IPS-20b (cell line): ENCODE data around the gene HFM1.
"Not testable (repeated sequence)": the region's sequence is repeated elsewhere in the genome, so short reads cannot be mapped to it uniquely, and the experiment has no call there.

Experiments
- H3K27ac ChIP-seq: one replicate; pipeline ENCODE4 v1.5.1; 2013; ENCODE audit warnings: low read length
- H3K27me3 ChIP-seq: 2 replicates; pipeline ENCODE4 v1.6.1; 2013; ENCODE audit warnings: mild to moderate bottlenecking, low read length, inconsistent platforms; ENCODE audit not compliant: insufficient read depth
- H3K36me3 ChIP-seq: 2 replicates; pipeline ENCODE4 v1.6.1; 2013; ENCODE audit warnings: low read depth, mild to moderate bottlenecking, inconsistent platforms, low read length, moderate library complexity; ENCODE audit not compliant: insufficient read depth
- H3K4me1 ChIP-seq: 2 replicates; pipeline ENCODE4 v1.6.1; 2013; ENCODE audit warnings: mild to moderate bottlenecking, control low read depth, inconsistent platforms, low read length, moderate library complexity; ENCODE audit not compliant: insufficient read depth
- H3K4me3 ChIP-seq: 2 replicates; pipeline ENCODE4 v1.5.1; 2013; ENCODE audit warnings: mild to moderate bottlenecking, low read length, inconsistent platforms
- H3K9ac ChIP-seq: 2 replicates; pipeline ENCODE4 v1.6.1; 2013; ENCODE audit warnings: low read depth, mild to moderate bottlenecking, inconsistent platforms, low read length, moderate library complexity
- H3K9me3 ChIP-seq: 2 replicates; pipeline ENCODE4 v1.6.1; 2013; ENCODE audit warnings: mild to moderate bottlenecking, low read depth, low read length, inconsistent platforms; ENCODE audit not compliant: insufficient read depth

Gene HFM1

DNA sequence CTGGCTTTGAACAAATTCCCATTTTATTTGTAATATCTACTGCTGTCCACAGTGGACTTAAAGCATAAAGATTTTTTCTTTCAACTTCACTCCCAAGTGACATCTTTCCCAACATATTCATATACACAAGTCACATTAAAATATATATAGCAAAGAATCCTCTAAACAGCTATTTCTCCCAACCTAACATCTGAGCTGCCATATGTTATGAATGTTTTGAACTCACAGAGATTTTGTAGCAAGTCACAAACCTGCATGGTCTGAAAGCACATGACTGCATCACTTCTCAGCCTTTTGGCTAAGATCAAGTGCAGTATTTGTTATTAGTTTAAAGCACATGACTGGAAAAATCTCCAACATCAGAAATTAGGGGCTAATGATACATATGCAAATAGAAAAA, 7.7 kb upstream of the HFM1 start:
- Histone ChIP-seq H3K9me3 (no peaks in the 10 kb centered on the region; the same call in 1 of the 2 replicates), H3K4me1 (no peaks in the 10 kb centered on the region), H3K9ac (no peak overlapping the region), H3K27ac (no peak overlapping the region), H3K27me3 (no peaks in the 10 kb centered on the region), H3K4me3 (no peak overlapping the region), H3K36me3 (no peaks in the 10 kb centered on the region)

GRCh38 chr1:91406773-91407389, 2.2 kb upstream of the HFM1 start:
- H3K4me3 ChIP-seq, result no peak overlapping the region
- no peak overlapping the region for H3K9ac ChIP-seq
- H3K9me3 ChIP-seq, result no peaks in the 10 kb centered on the region
- peaks cover 5% of the 10 kb centered on the region for H3K4me1 ChIP-seq
- H3K27ac ChIP-seq, result no peak overlapping the region
- no peaks in the 10 kb centered on the region for H3K27me3 ChIP-seq
- H3K36me3 ChIP-seq, result no peaks in the 10 kb centered on the region

- Histone ChIP-seq H3K36me3 (no peaks in the 10 kb centered on the region), H3K9me3 (no peaks in the 10 kb centered on the region), H3K27me3 (no peaks in the 10 kb centered on the region), H3K9ac (no peak overlapping the region), H3K4me1 (peaks cover 5% of the 10 kb centered on the region), H3K27ac (no peak overlapping the region), H3K4me3 (no peak overlapping the region)
These were observed 2.6 kb downstream of the HFM1 start for GRCh38 chr1:91402023-91402422.

DNA sequence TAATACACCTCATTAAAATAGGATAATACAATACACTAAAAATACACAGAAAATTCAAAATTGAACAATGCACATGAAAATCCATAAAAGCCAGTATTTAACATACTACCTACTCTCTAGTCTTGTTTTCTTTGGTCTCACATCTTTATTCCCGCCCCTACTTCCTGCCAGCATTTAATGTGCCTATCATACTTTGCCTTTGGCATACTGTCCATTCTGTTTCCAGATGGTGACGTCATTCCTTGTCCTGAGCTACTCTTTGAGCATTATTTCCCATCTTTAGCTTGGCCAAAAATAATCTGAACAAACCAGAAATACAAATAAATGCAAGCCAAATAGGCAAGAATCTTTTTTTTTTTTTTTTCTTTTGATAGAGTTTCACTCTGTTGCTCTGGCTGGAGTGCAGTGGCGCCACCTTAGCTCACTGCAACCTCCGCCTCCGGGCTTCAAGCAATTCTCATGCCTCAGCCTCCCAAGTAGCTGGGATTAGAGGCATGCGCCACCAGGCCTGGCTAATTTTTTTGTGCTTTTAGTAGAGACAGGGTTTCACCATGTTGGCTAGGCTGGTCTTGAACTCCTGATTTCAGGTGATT, 4.4 kb downstream of the HFM1 start:
- no peaks in the 10 kb centered on the region for H3K27me3 ChIP-seq
- H3K9me3 ChIP-seq, result no peaks in the 10 kb centered on the region

DNA sequence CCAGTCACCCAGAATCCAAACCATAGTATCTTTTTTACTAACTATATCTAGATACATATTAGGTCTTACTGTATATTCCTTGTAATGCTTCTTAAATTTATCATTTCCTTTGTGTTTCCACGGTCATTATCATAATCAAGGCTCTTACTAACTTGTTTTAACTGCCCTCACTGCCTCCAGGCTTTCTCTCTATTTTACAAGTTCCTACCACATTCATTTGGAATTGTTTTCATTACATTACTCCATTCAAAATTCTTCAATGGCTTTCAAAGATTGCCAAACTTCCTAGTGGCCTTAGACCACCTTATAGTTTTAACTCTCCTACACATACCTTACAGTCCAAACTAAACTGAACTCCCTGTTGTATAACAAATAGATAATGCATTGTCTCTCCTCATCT, 6.3 kb downstream of the HFM1 start:
- H3K9ac ChIP-seq, result no peak overlapping the region
- no peaks in the 10 kb centered on the region for H3K36me3 ChIP-seq
- H3K4me3 ChIP-seq, result no peak overlapping the region
- no peaks in the 10 kb centered on the region for H3K4me1 ChIP-seq
- no peaks in the 10 kb centered on the region for H3K27me3 ChIP-seq
- H3K9me3 ChIP-seq, result no peaks in the 10 kb centered on the region
- no peak overlapping the region for H3K27ac ChIP-seq

More for the DNA sequence above, 4.4 kb downstream of the HFM1 start:
- Histone ChIP-seq H3K4me3 (no peak overlapping the region), H3K36me3 (no peaks in the 10 kb centered on the region), H3K4me1 (peaks cover 5% of the 10 kb centered on the region), H3K27ac (no peak overlapping the region), H3K9ac (no peak overlapping the region)

- H3K4me1 ChIP-seq, result no peaks in the 10 kb centered on the region
These were observed 7.0 kb downstream of the HFM1 start for GRCh38 chr1:91397605-91398004.

DNA sequence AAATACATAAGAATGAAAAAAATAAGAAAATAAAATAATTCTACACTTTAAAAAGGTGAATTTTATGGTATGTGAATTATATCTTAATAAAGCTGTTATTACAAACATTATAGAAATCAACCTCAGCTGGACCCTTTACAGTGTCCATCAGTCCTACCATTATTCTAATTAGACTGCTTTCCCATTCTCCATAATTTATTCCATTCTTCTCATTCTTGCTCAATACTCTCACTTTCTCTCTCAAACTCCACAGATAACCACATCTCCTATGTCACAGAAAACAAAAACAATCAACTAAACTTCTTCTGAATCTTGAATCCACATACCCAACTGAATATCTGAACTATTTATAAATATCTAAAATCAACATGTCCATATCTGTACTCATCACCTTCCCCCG, 11.6 kb downstream of the HFM1 start:
- H3K9ac ChIP-seq, result no peak overlapping the region
- no peak overlapping the region for H3K27ac ChIP-seq
- no peaks in the 10 kb centered on the region for H3K27me3 ChIP-seq
- H3K4me3 ChIP-seq, result no peak overlapping the region
- no peaks in the 10 kb centered on the region for H3K9me3 ChIP-seq
- H3K36me3 ChIP-seq, result no peaks in the 10 kb centered on the region
- no peaks in the 10 kb centered on the region for H3K4me1 ChIP-seq

More at GRCh38 chr1:91397605-91398004, 7.0 kb downstream of the HFM1 start:
- no peaks in the 10 kb centered on the region for H3K36me3 ChIP-seq
- no peak overlapping the region for H3K27ac ChIP-seq
- no peaks in the 10 kb centered on the region for H3K9me3 ChIP-seq
- no peak overlapping the region for H3K4me3 ChIP-seq
- no peaks in the 10 kb centered on the region for H3K27me3 ChIP-seq
- H3K9ac ChIP-seq, result no peak overlapping the region

DNA sequence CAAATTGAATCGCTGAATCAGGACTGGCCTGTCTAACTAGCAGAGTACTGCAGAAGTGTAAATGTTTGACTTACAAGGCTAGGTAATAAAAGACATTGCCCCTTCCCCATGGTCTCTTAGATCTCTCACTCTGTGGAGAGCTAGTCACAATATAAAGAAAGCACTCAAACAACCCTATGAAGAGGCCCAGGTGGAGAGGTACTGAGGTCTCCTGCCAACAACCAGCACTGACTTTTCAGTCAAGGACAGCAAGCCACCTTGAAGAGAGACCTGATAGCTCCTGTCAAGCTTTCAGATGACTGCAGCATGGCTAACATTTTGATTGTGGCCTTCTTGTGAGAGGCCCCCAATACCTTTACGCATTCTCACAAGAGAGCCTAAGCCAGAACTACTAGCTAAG, 18.5 kb downstream of the HFM1 start:
- H3K36me3 ChIP-seq, result no peaks in the 10 kb centered on the region
- H3K27me3 ChIP-seq, result no peaks in the 10 kb centered on the region
- no peak overlapping the region for H3K27ac ChIP-seq
- no peaks in the 10 kb centered on the region for H3K4me1 ChIP-seq
- H3K9ac ChIP-seq, result no peak overlapping the region
- H3K4me3 ChIP-seq, result no peak overlapping the region
- H3K9me3 ChIP-seq, result no peaks in the 10 kb centered on the region

DNA sequence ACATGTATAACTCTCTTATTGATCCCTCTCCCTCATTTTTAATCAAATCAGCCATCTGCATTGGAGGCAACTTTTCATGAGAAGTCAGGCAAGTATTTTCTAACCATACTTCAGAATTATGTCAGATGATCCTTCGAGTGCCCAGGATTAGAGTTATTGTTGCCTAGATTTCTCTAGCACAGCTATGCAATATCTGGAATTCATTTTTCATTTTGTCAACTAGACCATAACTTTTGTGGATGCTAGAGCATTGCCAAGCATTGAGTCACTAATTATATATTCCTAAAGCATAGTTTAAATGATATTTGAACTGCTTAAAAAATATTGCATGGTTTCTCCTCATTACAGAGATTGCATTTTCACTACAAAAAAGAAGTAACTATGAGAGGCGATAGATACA, 21.2 kb downstream of the HFM1 start:
- H3K9ac ChIP-seq, result no peak overlapping the region
- no peaks in the 10 kb centered on the region for H3K27me3 ChIP-seq
- H3K9me3 ChIP-seq, result no peaks in the 10 kb centered on the region
- no peak overlapping the region for H3K27ac ChIP-seq
- H3K4me3 ChIP-seq, result no peak overlapping the region
- H3K4me1 ChIP-seq, result no peaks in the 10 kb centered on the region
- no peaks in the 10 kb centered on the region for H3K36me3 ChIP-seq

DNA sequence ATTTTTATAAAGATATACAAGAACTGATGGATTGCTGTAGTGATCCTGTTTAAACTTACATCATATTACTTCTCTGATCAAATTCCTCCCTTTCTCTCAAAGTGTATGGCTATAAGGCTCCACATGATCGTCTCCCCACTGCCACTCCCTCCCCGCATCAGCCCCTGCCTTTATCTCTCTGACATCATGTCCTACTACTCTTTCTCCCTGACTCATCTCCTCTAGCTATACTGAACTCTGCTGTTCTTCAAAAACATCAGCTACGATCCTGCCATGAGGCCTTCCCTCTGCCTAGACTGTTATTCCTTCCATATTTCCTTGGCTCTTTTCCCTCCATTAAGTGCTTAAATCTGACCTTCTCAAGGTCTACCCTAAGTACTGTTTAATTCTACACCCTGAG, 22.8 kb downstream of the HFM1 start:
- H3K9ac ChIP-seq, result no peak overlapping the region
- no peaks in the 10 kb centered on the region for H3K27me3 ChIP-seq
- H3K36me3 ChIP-seq, result no peaks in the 10 kb centered on the region
- no peaks in the 10 kb centered on the region for H3K4me1 ChIP-seq
- no peak overlapping the region for H3K27ac ChIP-seq
- no peaks in the 10 kb centered on the region for H3K9me3 ChIP-seq
- H3K4me3 ChIP-seq, result no peak overlapping the region

DNA sequence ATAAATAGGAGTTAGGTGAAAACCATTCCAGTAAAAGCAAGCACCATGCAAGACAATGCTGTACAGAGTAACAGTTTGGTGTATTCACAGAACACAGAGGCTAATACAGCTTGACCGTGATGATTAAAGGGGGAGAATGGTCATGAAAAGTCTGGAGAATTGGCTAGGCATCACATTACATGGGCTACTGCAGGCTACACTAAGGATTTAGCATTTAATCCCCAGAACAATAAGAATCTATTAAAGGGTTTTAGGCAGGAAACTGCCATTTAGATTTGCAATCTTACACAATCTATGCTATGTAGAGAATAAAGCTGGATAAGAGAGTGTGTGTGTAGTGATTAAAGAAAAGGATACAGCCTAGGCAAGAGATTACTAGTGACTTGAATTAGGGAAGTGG, 30.6 kb downstream of the HFM1 start:
- no peak overlapping the region for H3K9ac ChIP-seq
- no peaks in the 10 kb centered on the region for H3K36me3 ChIP-seq
- no peaks in the 10 kb centered on the region for H3K9me3 ChIP-seq
- no peak overlapping the region for H3K4me3 ChIP-seq
- H3K4me1 ChIP-seq, result no peaks in the 10 kb centered on the region
- H3K27ac ChIP-seq, result no peak overlapping the region
- no peaks in the 10 kb centered on the region for H3K27me3 ChIP-seq

DNA sequence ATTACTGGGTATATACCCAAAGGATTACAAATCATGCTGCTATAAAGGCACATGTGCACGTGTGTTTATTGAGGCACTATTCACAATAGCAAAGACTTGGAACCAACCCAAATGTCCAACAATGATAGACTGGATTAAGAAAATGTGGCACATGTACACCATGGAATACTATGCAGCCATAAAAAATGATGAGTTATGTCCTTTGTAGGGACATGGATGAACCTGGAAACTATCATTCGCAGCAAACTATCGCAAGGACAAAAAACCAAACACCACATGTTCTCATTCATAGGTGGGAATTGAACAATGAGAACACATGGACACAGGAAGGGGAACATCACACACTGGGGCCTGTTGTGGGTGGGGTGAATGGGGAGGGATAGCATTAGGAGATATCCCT, 32.4 kb downstream of the HFM1 start:
- not testable (repeated sequence) for H3K9me3 ChIP-seq, H3K27ac ChIP-seq, H3K4me3 ChIP-seq, H3K9ac ChIP-seq, H3K4me1 ChIP-seq, H3K27me3 ChIP-seq, H3K36me3 ChIP-seq
